Myocyte (in vitro differentiated cells): ENCODE results near the gene CUL3. TPM values are rescaled to one million over a fixed set of nuclear protein-coding genes. Genes with fewer than 3 reads are reported as not detected.
A peak's percentile ranks its signal among the peaks of the same experiment; 100 is the strongest.
"Not testable (repeated sequence)": the region's sequence is repeated elsewhere in the genome, so short reads cannot be mapped to it uniquely, and the experiment has no call there.

Source experiments
- DNase-seq: peaks from one replicate; pipeline ENCODE4 v3.0.0-alpha.2; 2012; ENCODE audit warnings: low read depth
- total RNA-seq: library from RNA; depleted of rRNA; stranded (reverse); fragments of >200 nt; gene quantifications from 2 replicates; pipeline ENCODE4 v1.2.3, GENCODE V29; 2014

The CUL3 gene
- total RNA-seq, 1 donor from 2014 or later: 92.3 TPM

DNA sequence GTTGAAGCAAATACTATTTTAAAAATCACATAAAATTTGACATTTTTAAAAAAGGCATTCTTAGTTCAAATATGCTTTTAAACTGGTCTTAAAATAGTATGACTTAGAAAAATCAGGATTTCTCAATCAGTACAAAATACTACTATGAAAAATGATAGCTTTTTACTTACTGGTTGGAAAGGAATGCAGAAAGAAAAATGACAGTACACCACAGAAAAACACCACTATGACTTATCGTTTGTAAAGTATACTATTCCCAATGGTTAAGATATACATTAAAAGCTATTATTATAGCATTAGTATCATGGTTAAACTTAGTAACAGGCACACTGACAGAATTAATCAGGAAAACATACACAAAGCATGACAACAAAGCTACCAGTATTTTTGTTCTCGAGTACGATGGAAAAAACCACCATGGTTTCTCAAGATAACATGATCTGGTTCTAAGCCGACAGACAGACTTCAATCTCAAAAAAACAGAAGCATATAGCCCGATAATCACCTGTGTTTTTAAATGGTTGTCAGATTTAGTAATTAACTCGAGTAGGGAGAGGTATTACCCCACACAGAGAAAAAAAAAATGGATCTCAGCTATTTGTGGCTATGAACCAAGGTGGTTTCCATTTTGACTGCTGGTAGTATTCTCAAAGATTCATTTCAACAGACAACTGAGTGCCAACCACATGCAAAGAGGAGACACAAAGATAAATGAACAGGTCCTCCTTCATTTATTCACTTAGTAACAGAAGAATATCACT, 39.1 kb downstream of the CUL3 start:
- DNase-seq: peak; percentile 17

DNA sequence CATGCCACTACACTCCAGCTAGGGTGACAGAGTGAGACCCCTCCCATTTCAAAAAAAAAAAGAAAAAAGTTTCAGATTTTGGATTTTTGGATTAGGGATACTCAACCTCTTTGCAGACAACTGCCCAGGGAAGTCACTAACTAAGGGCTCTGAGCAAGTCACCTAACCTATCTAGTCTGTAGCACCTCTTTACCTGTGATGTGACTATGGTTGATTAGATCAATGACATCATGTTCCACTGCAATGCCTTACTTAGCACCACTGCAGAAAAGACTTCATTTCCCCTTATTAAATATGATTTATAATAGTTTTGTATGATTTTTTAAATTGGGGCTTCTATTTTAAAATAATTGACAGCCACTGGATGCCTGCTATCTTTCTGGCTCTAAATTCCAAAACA, 41.2 kb downstream of the CUL3 start:
- no peak for DNase-seq

- DNase-seq: no peak
Measured at GRCh38 chr2:224538561-224539138, 46.5 kb downstream of the CUL3 start.

- DNase-seq: no peak
Measured at GRCh38 chr2:224532931-224533330, 52.2 kb downstream of the CUL3 start.

DNA sequence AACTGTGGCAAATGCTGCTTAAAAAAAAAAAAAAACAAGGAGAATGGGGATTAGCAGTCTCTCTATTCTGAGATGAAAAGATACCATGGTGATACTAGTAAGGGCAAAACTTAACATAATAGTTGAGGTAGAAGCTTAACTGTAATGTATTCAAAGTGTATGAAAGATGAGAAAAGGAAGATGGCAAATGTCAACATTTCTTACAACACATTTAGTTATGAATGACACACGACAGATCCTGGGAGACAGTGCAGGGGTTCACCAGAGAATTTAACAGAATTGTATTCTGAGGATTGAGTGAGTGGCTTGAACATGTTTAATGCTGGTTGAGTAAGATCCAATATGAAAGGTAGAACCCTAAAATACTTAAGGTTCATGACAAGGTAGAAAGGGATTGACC, 52.7 kb downstream of the CUL3 start:
- no peak for DNase-seq

DNA sequence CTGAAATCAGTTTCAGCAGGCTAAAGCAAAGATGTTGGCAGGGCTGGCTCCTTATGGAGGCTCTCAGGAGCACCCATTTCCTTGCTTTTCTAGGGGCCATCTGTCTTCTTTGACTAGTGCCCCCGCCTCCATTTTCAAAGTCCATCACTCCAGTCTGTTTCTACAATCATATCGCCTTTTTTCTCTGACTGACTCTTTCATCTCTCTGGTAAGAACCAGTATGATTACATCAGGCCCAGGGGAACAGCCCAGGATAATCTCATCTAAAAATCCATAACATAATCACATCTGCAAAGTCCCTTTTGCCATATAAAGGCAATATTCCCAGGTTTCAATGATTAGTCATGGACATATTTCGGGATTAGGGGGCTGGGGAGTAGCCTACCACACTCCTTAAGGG, 57.0 kb downstream of the CUL3 start:
- DNase-seq: no peak

GRCh38 chr2:224525774-224526173, 59.4 kb downstream of the CUL3 start:
- DNase-seq: no peak

DNA sequence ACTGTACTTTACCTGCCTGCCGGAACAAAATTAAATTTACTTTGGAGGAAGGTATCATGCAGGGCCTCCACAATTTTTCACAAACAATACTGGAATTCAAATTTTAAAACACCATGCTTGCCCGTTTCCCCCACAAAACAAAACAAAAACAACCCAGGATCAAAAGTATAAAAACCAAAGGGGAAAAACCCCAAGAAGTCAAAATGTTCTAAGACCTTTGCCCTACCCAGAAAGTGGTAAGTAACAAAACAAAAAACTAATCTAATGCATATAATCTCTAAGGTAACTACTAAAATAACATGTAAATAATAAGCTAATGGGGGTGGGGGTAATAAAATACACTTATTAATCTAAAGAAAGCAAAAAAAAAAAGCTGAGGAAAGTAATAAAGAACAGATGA, 60.5 kb downstream of the CUL3 start:
- DNase-seq: no peak

- no peak for DNase-seq
Measured at GRCh38 chr2:224523626-224524577, 61.3 kb downstream of the CUL3 start.

DNA sequence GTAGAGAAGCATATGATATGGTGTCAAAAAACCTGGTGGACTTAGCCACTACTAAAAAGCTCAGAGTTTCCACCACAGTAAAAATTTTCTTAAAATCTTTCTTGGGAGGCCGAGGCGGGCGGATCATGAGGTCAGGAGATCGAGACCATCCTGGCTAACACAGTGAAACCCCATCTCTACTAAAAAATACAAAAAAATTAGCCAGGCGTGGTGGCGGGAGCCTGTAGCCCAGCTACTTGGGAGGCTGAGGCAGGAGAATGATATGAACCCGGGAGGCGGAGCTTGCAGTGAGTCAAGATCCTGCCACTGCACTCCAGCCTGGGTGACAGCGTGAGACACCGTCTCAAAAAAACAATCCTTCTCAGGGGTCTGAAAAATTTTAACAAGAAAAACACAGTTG, 62.7 kb downstream of the CUL3 start:
- not testable (repeated sequence) for DNase-seq

GRCh38 chr2:224520064-224520463, 65.1 kb downstream of the CUL3 start:
- no peak for DNase-seq

- DNase-seq: peak; percentile 18
Measured at GRCh38 chr2:224518806-224519580, 66.2 kb downstream of the CUL3 start.

GRCh38 chr2:224517963-224518362, 67.2 kb downstream of the CUL3 start:
- no peak for DNase-seq

- DNase-seq: not testable (repeated sequence)
Measured at GRCh38 chr2:224516393-224516792, 68.8 kb downstream of the CUL3 start.

GRCh38 chr2:224513991-224514390, 71.2 kb downstream of the CUL3 start:
- no peak for DNase-seq

DNA sequence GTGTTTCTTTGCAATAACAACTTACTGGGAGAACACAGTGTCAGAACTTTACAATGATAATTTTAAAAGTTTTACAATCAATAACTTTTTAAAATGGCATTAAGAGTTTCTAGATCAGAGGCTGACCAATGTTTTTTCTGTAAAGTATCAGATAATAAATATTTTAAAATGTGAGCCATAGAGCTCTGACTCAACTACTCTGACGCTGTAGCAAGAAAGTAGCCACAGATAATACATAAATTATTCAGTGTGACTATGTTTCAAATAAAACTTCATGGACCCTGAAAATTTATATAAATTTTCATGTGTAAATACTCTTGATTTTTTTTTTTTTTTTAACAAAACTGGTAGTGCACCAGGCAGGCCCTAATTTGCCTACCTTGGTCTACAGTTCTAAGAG, 77.4 kb downstream of the CUL3 start:
- no peak for DNase-seq

GRCh38 chr2:224506494-224506893, 78.7 kb downstream of the CUL3 start:
- no peak for DNase-seq

DNA sequence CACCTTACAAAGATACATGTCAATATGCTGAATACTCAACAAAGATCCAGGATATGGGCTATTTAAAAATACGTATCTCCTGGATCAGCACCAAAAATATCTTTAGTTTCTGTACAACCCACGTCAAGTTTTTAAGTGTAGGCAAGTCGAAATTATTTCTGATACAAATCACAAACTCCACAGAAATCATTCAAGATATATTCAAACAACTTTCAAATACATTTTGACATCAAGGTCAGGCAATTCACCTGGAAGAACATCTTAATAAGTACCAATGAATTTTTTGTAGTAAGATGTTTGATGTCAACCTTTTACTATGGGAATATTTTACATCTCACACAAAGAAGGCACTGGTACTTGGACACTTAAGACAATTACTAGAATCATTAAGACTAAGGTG, 86.2 kb downstream of the CUL3 start:
- DNase-seq: no peak

- DNase-seq: peak; percentile 31
Measured at GRCh38 chr2:224492531-224492930, 92.6 kb downstream of the CUL3 start.

DNA sequence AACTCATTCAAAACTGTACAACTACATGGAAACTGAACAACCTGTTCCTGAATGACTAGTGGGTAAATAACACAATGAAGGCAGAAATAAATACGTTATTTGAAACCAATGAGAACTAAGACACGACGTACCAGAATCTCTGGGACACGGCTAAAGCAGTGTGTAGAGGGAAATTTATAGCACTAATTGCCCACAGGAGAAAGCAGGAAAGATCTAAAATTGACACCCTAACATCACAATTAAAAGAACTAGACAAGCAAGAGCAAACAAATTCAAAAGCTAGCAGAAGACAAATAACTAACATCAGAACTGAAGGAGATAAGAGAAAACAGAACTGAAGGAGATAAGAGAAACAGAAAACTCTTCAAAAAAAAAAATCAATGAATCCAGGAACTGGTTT, 97.2 kb downstream of the CUL3 start:
- DNase-seq: not testable (repeated sequence)
